Cardiac septum (tissue), 1 donor: Measurements from ENCODE around the gene SLC22A13. TPM values are rescaled to one million over a fixed set of nuclear protein-coding genes. Genes with fewer than 3 reads are reported as not detected.
"Not testable (repeated sequence)": the region's sequence is repeated elsewhere in the genome, so short reads cannot be mapped to it uniquely, and the experiment has no call there.

Experiments
- DNase-seq: peaks from one replicate; pipeline ENCODE4 v3.0.0-alpha.2; 2020; ENCODE audit warnings: low spot score
- intact Hi-C: fragments of 100-400 bp; cut with DNase I; formaldehyde crosslinking; loops from one replicate; pipeline ENCODE4 v1.14.0; 2022
- long read RNA-seq: library from polyadenylated mRNA; unstranded; transcript quantifications from one replicate; pipeline ENCODE4 v2.0.0, GENCODE V29; 2021
- total RNA-seq: library from RNA; stranded (reverse); fragmentation: NEBNext Ultra II Directional; extraction: Animal tissue kit (Norgen Biotek cat#: 25700); gene quantifications from one replicate; pipeline ENCODE4 v1.2.1, GENCODE V29; 2021
- donor health status: DM: no; HTN: no; CAD: no.

The SLC22A13 gene, protein sequence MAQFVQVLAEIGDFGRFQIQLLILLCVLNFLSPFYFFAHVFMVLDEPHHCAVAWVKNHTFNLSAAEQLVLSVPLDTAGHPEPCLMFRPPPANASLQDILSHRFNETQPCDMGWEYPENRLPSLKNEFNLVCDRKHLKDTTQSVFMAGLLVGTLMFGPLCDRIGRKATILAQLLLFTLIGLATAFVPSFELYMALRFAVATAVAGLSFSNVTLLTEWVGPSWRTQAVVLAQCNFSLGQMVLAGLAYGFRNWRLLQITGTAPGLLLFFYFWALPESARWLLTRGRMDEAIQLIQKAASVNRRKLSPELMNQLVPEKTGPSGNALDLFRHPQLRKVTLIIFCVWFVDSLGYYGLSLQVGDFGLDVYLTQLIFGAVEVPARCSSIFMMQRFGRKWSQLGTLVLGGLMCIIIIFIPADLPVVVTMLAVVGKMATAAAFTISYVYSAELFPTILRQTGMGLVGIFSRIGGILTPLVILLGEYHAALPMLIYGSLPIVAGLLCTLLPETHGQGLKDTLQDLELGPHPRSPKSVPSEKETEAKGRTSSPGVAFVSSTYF
- 0.22 TPM for total RNA-seq
- long read RNA-seq = 0 reads

DNA sequence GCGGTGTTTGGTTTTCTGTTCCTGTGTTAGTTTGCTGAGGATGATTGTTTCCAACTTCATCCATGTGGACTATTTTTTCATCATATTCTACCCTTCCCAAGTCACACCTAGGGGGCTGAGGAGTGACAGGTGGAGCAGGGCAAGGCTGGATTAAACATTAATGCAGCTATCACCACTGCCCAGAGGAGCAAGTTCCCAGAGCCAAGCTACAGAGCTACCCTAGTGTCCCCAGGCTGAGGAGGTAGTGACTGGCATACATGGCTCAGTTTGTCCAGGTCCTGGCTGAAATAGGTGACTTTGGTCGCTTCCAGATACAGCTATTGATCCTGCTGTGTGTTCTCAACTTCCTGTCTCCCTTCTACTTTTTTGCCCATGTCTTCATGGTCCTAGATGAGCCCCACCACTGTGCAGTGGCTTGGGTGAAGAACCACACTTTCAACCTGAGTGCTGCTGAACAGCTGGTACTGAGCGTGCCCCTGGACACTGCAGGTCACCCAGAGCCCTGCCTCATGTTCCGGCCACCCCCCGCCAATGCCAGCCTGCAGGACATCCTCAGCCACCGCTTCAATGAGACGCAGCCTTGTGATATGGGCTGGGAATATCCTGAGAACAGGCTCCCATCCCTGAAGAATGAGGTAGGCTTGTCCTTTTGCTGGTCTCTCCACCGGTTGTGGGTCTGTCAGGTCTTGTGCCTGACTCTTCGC, at the start of gene SLC22A13:
SLC22A13 (plus strand) TSS at position 209 of the 704 bp plus-strand sequence; CDS start at position 258, 49 bp downstream.
- intact Hi-C loops = no loop called here
- DNase-seq = no peak

DNA sequence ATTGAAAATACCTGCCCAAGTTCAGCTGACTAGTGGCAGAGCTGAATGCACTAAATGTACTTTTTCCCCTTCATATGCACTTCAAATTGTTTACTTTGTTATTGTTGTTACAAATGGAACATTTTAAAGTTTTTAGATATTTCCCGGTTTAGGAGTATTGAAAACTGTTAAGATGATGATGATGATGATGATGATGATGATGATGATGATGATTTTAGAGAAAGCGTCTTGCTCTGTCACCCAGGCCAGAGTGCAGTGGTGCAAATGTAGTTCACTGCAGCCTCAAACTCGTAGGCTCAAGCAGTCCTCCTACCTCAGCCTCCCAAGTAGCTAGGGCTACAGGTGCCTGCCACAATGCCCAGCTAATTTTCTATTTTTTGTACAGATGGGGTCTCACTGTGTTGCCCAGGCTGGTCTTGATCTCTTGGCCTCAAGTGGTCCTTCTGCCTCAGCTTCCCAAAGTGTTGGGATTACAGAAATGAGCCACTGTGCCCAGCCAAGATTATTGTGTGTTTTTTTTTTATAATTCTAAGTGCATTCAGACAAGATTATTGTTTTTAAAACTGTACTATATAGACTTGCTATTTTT, 45.9 kb upstream of the SLC22A13 start:
- intact Hi-C loops = no loop called here
- no peak for DNase-seq

DNA sequence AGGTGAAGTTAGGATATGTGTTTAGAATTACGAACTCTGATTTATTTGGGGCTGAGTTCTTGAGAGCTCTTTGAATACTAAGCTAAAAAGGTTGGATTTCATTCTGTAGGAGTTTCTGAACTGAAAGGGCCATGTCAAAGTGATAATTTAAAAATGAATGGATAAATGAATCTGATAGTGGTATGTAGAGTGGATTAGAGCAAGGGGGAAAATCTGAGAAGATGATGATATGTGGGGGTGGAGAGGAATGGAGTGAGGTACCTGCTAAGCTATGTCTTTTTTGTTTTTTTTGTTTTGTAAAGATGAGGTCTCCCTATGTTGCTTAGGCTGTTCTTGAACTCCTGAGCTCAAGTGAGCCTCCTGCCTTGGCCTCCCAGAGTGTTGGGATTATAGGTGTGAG, 44.6 kb upstream of the SLC22A13 start:
- no peak for DNase-seq
- intact Hi-C loops = no loop called here

DNA sequence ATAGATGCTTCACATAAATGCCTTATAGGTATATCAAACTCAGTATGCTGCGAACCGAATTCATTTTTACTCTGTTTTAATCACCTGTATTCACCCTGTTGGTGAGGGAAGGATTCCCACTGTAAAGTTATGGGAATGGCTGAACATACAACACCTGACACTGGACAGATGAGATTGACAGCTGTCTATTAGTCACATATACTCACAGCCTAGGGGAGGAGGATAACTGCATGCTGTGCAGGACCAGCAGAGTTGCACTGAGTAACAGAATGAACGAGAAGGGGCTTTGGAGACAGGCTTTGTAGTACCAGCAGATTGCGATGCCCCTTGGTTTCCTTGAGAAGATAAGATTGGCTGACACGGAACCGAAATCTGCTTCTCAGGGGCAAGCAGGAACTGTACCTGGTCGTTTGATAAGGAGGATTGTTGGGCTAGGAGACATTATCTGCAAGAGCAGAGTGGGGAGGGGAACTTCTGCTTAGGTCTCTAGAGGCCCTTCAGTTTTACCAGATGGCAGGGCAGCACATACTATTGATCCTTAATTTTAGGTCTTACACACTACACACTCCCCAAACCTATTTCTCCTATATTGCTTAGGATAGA, 43.5 kb upstream of the SLC22A13 start:
- DNase-seq = no peak

DNA sequence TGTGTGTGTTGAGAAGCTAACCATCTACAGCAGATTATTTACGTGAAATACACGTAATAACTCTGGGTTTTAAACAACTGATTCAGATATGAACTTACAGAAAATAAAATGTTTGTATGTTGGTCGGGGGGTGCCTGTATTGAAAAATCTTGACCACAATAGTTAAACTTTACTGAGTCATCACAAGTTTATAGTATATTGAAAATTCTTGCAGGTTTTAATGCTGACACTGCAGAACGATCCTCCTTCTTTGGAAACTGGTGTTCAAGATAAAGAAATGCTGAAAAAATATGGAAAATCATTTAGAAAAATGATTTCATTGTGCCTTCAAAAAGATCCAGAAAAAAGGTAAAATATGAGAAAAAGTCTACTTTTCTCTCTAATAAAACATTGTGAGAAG, 41.3 kb upstream of the SLC22A13 start:
- no peak for DNase-seq
- intact Hi-C loops = no loop called here

More for the DNA sequence above, 43.5 kb upstream of the SLC22A13 start:
- intact Hi-C loops = no loop called here

DNA sequence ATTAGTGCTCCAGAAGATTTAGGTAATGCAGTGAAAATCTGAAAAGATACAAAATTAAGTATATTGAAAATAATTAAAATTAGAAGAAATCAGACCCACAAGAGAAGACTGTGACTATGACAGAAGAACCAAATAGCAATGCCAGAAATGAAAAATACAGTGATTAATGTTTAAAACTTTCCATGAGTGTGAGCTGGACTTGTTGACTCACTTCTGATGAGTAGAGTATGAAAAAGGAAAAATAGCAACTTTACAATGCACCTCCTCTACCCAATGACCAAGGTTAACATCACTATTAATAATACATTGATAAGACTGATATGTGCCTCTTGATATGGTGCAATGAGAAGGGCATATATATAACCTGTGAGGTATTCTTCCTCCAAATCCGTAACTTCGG, 39.3 kb upstream of the SLC22A13 start:
- intact Hi-C loops = no loop called here
- no peak for DNase-seq

DNA sequence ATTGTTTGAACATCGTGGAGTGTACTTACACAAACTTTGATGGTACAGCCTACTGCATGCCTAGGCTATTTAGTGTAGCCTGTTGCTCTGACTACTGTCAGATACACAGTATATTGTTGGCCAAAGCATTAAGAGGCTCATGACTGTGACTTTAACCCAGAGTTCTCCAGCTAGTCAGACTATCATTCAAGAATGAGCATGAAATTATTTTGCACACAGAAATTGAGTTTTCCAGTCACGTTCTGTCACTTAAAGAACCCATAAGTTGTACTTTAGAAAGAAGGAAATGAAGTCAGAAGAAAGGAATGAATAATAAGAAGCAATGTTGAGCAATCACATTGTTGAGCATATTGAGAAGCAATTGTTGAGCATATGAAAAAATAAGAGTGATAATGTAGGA, 37.6 kb upstream of the SLC22A13 start:
- intact Hi-C loops = no loop called here
- DNase-seq = no peak

DNA sequence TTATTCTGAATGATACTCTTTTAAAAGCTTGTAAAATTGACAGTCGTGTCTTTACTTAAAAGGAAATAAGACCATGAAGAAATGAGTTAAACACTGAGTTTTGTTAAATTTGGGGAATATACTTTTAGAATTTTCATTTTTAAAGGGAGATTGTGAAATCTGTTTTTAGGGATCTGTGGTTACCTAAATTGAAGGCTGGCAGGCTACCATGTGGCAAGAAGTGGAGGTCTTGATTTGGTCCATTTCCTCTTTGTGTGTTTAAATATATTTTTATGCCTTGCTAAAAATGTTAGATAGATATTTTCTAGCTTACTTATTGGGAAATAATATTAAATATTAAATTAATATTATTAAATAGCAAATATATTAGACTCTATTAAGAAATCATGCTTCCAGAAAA, 36.6 kb upstream of the SLC22A13 start:
- intact Hi-C loops = no loop called here

DNA sequence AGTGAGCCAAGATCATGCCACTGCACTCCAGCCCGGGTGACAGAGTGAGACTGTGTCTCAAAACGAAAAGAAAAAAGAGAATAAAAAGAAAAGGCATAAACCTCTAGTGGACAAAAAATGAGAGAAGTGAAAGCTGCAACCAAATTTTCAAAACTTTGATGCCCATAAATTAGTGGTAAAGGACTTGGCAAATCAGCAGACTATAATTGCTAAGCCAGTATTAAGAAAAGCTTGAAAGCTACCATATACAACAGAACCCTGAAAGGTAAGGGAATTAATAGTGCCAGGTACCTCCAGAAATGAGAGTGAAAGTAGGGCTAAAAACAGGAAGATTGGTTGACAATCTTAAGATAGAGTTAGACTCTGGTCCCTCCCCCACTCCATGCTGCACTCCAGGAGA, 32.9 kb upstream of the SLC22A13 start:
- no peak for DNase-seq
- intact Hi-C loops = no loop called here

More for the DNA sequence above, 36.6 kb upstream of the SLC22A13 start:
- DNase-seq = no peak

DNA sequence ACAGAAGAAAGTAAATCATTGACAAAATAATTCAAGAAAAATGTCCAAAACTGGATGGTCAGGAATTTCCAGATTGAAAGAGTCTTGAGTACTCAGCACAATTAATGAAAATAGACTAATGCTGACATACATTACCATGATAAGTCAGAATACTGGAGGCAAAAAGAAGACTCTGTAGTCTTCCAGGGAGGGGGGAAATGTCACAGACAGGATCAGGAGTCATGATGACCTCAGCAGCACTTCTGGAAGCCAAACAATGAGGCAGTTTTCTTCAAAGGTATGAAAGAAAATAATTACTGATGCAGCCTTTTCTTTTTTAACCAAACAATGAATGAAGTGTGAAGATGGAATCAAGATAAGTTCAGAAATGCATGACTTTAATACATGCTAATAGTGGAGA, 30.1 kb upstream of the SLC22A13 start:
- no peak for DNase-seq
- intact Hi-C loops = no loop called here

DNA sequence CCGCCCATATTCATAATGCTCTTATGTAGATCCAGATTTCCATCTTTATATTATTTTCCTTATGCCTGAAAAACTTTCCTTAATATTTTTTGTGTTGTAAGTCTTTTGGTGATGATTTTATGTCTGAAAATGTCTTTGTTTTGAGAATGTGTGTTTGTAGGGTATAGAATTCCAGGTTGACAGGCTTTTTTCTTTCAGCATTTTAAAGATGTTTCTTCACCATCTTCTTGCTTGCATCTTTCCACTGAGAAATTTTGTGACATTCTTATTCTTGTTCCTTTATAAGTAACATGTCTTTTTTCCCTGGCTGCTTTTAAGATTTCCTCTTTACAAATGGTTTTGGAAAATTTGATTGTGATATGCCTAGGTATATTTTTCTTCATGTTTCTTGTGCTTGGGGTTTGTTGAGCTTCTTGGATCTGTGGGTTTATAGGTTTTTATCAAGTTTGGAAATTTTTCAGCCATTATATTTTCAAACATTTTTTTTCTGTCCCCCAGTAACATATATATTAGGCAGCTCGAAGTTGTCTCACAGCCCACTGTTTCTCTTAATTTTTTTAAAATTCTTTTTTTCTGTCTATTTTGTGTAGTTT, 27.1 kb upstream of the SLC22A13 start:
- intact Hi-C loops = no loop called here
- no peak for DNase-seq

DNA sequence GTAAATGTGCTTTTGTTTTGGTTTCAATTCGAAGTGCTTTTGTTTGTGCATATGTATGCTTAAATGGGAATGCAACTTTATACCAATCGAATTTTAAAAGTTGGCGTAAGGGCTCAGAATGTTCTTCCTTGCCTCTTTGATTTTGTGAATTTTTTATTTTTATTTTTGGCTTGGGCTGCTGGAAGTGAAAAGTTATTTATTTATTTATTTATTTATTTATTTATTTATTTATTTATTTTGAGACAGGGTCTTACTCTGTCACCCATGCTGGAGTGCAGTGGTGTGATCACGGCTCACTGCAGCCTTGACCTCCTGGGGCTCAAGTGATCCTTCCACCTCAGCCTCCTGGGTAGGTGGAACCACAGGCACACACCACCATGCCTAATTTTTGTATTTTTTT, 22.8 kb upstream of the SLC22A13 start:
- intact Hi-C loops, DNase-seq: not testable (repeated sequence)

DNA sequence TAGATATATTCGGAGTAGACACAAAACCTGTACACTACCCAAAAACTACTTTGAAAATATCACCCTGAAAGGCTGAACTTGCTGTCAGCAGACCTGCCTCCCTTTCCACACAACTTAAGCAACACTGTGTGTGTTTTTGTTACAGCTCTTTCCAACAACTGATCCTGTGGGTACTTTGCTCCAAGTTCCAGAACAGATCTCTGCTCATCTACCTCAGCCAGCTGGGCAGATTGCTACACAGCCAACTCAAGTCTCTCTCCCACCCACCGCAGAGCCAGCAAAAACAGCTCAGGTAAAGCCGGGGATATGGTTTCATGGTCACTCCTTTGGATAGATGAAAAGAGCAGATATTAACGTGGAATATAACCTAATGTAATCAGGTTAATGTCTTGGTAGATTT, 19.7 kb upstream of the SLC22A13 start:
- intact Hi-C loops = no loop called here
- no peak for DNase-seq

DNA sequence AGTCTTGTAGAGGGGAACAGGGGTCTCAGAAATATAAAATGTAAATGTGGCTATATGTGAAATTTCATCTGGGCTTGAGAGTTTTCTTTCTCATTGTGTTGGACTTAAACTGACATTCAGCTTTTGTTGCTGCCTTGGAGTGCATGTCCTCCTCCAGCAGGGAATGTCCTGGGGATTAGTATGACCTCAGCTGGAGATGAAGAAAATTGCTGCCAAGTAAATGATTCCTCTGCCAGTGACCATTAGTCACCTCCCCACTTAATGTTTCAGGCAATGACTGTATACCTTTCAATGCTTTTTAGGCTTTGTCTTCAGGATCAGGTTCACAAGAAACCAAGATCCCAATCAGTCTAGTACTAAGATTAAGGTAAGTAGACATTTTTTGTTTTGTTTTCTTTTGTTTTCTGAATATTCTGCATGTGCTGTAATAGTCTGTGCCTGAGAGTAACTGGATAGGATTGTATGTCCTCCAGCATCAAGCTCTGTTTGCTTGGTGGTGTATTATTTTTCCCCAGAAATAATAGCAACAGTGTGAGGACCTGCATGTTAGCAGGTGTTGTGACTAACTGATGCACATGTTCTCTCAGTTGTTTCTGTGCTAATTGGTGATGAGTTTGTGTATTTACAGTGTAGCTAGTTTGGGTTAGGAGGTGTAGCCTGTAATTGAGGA, 18.1 kb upstream of the SLC22A13 start:
- intact Hi-C loops = no loop called here
- no peak for DNase-seq

DNA sequence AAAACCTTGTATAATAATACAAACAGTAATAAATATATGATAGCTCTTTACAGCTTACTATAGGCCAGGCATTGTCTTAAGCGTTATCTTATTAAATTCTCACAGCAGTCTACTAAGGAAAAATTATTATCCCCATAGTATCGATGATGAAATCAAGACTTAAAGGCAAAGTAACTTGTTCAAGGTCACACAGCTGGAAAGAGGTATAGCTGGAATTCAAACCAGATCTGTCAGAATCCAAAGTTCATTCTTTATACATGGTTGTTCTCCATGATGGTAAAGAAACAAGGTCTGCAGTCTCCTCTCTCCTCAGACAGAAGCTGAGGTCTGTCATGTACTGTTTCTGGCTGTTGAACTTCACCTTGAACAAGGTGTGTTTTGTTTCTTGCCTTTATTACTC, 15.4 kb upstream of the SLC22A13 start:
- intact Hi-C loops = no loop called here
- no peak for DNase-seq

DNA sequence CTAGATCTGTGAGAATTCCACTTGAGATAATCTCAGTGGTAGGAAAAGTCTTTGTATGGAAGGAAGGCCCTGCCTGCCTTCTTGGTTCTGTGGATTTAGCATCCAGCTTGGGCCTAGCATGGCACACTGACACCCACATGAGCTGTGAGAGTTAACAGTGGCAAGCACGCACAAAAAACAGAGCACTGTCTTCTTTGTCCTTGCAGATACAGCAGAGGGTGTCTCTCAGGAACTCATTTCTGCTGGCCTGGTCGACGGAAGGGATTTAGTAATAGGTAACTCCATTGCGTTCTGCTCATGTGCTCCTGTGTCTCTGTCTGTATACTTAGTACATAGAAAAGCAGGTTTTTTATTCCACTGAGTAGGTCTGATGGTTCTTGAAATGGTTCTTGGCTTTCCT, 14.4 kb upstream of the SLC22A13 start:
- intact Hi-C loops = no loop called here
- DNase-seq = no peak

DNA sequence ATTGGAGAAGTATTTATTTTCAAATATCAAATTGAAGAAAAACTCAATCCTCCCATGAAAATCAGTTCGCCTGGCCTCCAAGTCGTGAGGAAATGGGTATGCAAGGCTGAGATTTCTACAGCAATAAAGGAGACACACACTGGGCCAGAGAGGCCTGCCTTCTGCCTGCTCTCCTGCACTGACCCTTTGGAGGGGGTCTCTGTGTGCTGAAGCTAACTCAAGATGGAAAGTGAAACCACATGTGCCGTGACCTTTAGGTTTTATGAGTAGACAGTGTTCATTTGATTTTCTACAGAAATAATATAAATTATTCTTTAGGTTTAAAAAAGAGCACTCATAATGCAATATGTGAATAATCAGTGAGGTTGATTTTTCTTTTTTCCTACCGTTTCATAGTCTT, 11.9 kb upstream of the SLC22A13 start:
- DNase-seq = no peak
- intact Hi-C loops = no loop called here

DNA sequence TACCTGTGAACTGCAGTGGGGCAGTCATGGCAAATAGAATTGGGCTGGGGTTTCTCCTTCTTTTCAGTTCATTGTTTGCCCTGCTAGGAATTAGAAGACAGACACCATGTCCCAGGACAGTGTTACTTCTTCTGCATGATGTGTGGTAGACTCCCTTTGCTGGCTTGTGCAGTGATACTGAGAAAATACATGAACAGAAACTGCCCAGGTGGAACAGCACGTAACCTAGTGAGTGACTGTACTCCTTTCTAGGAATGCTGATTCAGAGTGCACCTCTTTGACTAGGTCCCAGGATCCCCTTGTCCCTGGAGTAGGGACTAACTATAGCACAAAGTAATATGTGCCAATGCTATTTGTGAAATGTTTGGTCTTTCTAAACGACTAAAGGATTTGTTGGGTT, 10.7 kb upstream of the SLC22A13 start:
- intact Hi-C loops = no loop called here
- no peak for DNase-seq

DNA sequence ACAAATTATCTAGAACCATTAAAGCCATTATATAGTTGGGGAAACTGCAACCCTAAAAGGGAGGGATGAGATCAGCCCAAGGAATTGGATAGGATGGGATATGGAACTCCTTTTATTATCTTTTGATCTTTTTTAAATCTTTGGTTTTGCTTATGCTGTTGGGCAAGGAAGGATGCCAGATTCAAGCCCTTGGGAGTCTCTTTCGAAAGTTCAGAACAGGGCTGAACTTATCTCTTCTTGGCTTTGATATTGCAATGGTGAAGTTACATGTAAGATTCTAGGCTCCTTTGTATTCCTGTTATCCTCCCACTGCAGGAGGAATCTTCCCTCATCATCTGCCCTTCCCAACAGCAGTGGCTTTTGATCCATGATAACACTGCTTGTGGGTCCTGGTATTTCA, 10.0 kb upstream of the SLC22A13 start:
- no peak for DNase-seq
- intact Hi-C loops = no loop called here
